KOPT-K1 (cell line): Measurements from ENCODE around the gene FSCN2.

Source experiments
- H3K27ac ChIP-seq: fragments of 200-600 bp; sonication (generic); 2 replicates; pipeline ENCODE4 v1.5.1; 2016; ENCODE audit warnings: antibody characterized with exemption, mild to moderate bottlenecking, low read depth, low read length; ENCODE audit not compliant: poor library complexity, severe bottlenecking
- H3K36me3 ChIP-seq: fragments of 200-600 bp; sonication (generic); 2 replicates; pipeline ENCODE4 v1.5.1; 2017; ENCODE audit warnings: antibody characterized with exemption, mild to moderate bottlenecking, low read length, moderate library complexity; ENCODE audit not compliant: insufficient read depth
- H3K9me3 ChIP-seq: fragments of 200-600 bp; sonication (generic); 2 replicates; pipeline ENCODE4 v1.5.1; 2017; ENCODE audit warnings: antibody characterized with exemption, low read length, mild to moderate bottlenecking; ENCODE audit not compliant: insufficient read depth, poor library complexity, severe bottlenecking

The FSCN2 gene

DNA sequence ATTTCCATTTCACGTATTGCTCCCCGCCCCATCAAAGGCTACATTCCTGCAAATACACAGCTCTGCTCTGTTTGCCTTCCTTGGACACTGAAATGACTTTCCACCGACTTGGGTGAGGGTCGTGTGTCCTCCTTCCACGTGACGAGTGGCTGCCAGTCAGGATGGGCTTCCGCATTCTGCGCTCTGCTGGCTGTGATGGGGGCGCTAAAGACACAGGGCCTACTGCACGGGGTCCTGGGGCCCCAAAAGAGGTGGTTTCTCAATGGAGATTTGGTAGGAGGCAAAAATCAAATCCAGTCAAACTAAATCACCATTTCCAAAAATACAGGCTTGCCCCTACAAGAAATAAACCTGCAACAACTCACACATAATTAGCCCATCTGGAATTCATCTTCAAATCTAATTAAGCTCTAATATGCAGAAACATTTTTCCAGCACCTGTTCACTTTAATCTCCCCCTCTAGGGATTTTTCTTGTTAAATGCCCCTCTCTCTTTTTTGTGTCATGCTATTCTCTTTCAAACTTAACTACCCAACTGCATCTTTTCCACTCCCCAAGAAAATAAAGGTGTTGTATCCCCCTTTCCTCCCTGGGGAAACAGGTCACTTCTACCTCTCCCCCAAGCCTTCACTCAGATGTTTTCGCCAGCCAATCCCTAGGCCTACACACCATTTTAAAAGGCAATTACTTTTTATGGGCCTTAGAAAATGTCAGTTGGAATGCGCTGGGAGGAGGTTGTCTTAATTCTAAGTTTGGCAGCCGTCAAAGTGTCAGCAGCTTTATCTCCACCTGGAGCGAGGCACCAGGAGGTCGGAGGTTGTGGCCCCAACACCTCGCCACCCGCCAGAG, 45.8 kb downstream of the FSCN2 start:
- H3K36me3 ChIP-seq = peaks cover 95% of the 10 kb centered on the region
- no peak overlapping the region for H3K27ac ChIP-seq
- no peaks in the 10 kb centered on the region for H3K9me3 ChIP-seq

DNA sequence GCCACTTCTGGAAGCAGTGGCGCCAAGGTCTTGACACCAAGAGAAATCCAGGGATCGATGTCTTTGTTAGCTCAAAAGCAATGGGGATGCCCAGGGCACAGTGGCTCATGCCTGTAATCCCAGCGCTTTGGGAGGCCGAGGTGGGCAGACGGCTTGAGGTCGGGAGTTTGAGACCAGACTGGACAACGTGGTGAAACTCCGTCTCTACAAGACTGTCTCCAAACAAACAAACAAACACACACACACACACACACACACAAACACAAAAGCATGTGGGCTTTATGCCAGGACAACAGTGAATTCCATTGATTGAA, 46.4 kb downstream of the FSCN2 start:
- Histone ChIP-seq H3K27ac (no peak overlapping the region), H3K36me3 (peaks cover 95% of the 10 kb centered on the region), H3K9me3 (no peaks in the 10 kb centered on the region)

DNA sequence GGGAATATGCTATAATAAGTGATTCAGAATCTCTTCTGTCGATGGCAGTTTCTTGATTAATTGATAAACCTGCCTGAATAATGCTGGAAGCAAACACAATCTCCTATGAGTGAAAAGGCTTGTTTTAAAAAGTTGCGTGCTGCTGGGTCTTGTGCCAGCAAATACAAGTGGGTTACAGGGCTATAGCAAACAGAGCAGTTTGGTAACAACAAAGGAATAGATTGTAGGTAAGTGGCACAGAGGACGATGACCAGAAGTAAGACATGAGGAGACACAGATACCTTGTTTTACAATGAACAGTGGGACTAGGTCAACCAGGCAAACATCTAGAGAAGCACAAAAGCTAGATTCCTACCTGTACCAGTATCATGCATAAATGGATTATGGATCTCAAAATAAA, 47.7 kb downstream of the FSCN2 start:
- H3K36me3 ChIP-seq = peaks cover 95% of the 10 kb centered on the region
- no peak overlapping the region for H3K27ac ChIP-seq
- no peaks in the 10 kb centered on the region for H3K9me3 ChIP-seq

DNA sequence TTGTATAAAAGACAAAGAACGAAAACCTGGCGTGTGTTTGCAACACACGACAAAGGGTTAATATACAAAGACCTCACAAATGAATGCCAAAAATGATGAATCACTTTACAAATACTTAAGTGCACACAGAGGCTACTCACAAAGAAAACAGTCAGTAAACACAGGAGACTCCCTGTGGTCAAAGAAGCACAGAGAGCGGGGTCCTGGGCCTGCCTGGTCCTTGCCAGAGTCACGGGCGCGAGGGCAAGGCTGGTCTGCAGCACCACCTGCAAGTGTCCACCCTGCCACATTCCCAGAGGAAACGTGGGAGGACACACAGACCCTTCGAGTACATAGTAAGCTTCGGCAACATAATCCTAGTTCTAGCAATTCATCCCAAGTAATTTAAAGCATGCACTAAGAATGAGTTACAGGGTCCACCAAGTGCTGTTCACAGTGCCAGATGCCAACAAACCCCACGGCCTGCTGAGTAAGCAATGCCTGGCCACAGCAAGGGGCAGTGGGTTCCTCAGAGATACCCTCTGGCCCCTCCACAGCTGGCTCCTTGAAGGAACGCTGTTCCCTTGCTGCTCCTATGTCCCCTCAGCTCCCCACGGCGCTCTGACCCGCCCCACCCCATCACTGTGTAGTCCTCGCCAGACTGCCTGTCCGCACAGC, 48.6 kb downstream of the FSCN2 start:
- H3K27ac ChIP-seq = no peak overlapping the region
- H3K36me3 ChIP-seq = peaks cover 93% of the 10 kb centered on the region
- H3K9me3 ChIP-seq = no peaks in the 10 kb centered on the region

DNA sequence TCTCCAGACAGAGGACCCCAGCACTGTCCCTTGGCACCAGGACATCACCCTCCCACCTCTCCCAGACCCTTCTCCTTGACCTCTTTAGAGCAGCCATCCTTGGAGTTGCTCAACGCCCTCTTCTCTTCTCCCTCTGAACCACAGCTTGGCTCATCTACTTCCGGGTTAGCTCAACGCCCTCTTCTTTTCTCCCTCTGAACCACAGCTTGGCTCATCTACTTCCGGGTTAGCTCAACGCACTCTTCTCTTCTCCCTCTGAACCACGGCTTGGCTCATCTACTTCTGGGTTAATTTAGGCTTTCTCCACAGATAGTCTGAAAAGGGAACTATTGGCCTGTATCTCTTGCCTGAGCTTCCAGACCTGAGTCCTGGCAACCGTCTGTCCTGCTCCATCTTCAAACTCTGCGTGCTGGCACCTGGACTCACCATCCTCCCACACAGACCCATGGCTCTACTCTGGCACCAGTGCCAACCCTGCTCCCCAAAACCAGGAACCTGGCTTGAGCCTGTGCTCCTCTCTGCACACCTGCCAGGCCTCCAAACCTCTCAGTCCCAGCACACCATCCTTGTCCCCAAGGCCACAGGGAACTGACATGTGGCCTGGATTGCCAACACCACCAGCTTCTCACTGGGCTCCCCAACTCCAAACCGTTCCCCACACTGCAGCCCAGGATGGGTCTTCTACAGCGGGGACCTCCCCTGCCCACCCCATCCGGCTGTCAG, 49.3 kb downstream of the FSCN2 start:
- Histone ChIP-seq H3K27ac (no peak overlapping the region), H3K36me3 (peaks cover 97% of the 10 kb centered on the region)

DNA sequence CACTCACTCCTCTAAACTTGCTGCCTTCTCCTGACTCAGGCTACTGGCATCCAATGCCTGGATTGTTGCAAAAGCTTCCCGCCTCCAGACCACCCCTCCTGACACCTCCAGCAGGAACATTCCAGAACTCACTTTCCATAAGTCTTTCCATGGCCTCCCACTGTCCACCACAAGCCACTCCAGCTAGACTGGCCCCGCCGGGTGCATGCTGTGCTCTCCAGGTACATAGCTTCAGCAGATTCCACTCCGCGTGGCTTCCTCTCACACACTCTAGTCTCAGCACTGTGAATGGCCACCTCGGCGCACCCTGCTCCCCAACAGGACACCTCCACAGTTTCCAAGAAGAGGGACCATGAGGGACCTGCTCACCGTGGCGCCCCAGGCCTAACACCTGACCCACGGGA, 49.9 kb downstream of the FSCN2 start:
- Histone ChIP-seq H3K36me3 (peaks cover 97% of the 10 kb centered on the region), H3K9me3 (no peaks in the 10 kb centered on the region), H3K27ac (no peak overlapping the region)

More for the DNA sequence above, 49.3 kb downstream of the FSCN2 start:
- H3K9me3 ChIP-seq = no peaks in the 10 kb centered on the region

DNA sequence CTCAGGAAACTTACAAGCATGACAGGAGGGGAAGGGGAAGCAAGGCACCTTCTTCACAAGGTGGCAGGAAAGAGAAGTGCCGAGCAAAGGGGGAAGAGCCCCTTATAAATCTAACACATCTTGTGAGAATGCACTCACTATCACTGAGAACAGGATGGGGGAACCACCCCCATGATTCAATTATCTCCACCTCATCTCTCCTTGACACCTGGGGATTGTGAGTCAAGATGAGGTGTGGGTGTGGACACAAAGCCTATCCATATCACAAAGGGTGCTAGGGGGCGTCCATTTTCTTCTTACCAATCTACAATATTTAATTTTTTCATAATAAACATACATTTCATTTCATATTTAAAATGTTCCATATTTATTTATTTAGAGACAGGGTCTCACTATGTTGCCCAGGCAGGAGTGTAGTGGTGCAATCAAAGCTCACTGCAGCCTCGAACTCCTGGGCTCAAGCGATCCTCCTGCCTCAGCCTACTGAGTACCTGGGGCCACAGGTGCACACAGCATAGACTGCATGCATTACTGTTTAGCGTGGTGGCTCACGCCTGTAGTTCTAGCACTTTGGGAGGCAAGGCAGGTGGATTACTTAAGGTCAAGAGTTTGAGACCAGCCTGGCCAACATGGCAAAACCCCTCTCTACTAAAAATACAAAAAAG, 50.5 kb downstream of the FSCN2 start:
- H3K9me3 ChIP-seq = no peaks in the 10 kb centered on the region
- H3K27ac ChIP-seq = no peak overlapping the region
- peaks cover 97% of the 10 kb centered on the region for H3K36me3 ChIP-seq

DNA sequence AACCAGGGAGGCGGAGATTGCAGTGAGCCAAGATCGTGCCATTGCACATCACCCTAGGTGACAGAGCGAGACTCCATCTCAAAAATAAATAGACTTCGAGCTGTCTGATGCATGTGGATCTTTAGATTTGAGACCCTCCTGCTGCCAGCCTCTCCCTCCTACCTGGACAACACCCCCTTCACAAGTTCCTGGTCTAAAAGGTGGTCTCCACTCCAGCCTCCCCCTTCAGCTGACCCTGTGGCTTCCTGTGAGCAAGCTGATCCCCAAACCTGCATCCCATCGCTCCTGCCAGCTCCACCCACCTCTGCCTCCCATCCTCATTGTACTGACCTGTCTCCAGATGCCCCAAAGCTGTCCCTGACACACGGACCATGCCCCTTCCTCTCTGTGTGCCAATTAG, 51.1 kb downstream of the FSCN2 start:
- no peaks in the 10 kb centered on the region for H3K9me3 ChIP-seq
- no peak overlapping the region for H3K27ac ChIP-seq
- H3K36me3 ChIP-seq = peaks cover 97% of the 10 kb centered on the region

DNA sequence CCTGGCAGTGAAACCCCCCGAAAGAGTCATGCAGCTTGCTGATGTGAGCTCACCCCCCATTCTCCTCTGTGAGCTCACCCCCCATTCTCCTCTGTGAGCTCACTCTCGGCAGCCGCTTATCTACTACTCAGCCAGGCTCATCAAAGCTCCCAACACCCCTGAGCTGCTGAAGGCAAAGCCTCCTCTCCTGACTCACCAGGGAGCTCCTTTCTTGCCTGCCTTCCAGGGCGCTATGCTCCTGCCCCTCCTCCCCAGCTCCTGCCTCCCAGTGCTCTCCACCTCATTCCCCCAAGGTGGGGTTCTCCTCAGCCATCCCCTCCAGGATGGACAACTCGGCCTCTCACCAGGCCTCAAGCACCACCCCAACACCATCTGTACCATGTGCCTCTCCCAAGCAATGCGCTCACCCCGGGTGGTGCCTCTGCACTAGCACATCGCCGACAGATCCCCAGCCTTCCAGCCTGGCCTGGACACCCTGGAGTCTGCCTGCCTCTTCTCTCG, 51.7 kb downstream of the FSCN2 start:
- Histone ChIP-seq H3K9me3 (no peaks in the 10 kb centered on the region), H3K27ac (no peak overlapping the region), H3K36me3 (peaks cover 97% of the 10 kb centered on the region)

DNA sequence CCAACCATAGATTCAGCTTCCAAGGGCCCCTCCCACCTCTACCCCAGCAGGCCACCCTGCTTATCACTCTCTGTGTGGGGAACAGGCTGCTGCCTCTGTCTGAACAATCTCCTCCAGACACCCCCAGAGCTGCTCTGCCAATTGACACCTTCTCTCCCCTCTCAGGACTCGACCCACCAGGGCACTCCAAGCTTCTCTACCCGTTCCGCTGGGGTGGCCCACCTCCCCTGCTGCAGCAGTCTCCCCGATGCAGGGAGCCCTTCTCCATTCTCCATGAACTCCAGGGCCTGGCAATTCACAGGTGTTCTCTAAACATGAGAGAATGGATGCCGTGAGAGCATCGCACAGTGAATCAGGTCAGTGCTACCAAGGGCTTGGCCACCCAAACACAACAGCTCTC, 52.3 kb downstream of the FSCN2 start:
- Histone ChIP-seq H3K27ac (no peak overlapping the region), H3K36me3 (peaks cover 98% of the 10 kb centered on the region), H3K9me3 (no peaks in the 10 kb centered on the region)

DNA sequence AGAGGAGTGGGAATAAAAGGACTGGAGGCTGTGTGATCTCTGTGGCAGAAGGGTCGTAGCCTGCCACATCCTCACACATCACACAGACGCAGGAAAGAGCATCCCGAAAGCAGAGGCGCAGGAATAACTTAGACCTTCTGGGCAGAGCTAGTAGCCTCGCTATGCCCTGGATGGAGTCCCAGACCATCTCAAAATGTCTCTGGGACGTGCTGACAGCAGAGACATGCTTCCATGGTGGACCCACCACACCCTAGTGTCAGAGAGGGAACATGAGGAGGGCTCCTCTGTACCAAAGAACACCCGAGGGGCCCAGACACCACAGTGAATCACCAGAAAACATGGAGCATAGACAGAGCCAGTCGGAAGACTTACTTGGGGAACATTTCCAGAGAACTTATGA, 53.6 kb downstream of the FSCN2 start:
- H3K9me3 ChIP-seq = no peaks in the 10 kb centered on the region
- no peak overlapping the region for H3K27ac ChIP-seq
- peaks cover 98% of the 10 kb centered on the region for H3K36me3 ChIP-seq

DNA sequence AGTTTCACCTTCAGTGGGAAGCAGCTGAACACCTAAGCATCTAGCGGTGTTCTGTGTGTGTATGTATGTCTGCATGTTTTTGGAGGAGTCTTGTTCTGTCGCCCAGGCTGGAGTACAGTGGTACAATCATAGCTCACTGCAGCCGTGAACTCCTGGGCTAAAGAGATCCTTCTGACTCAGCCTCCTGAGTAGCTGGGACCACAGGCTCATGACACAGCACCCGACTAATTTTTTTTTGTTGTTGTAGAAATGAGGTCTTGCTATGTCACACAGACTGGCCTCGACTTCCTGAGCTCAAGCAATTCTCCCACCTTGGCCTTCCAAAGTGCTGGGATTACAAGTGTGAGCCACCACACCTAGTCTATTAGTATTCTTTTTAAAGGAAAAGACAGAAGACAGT, 54.2 kb downstream of the FSCN2 start:
- Histone ChIP-seq H3K36me3 (peaks cover 98% of the 10 kb centered on the region), H3K9me3 (no peaks in the 10 kb centered on the region), H3K27ac (no peak overlapping the region)

DNA sequence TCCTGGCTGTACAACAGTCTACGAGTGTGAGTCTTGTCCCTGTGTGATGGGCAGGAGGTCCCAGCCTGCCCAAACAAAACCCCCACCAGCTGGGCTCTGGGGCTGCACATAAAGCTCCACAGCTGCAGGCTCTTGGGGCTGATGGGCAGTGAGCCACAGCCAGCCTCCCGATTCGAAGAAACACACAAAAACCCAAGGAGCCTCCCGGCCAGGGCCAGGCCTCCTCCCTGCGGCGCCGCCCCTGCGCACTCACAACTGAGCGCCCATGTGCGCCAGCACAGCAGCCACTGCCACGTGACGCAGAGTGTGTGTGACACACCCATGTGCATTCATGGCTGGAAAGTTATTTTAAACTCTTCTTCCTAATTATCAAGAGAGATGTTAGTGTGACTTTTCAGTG, 54.6 kb downstream of the FSCN2 start:
- Histone ChIP-seq H3K27ac (no peak overlapping the region), H3K36me3 (peaks cover 96% of the 10 kb centered on the region), H3K9me3 (no peaks in the 10 kb centered on the region)

DNA sequence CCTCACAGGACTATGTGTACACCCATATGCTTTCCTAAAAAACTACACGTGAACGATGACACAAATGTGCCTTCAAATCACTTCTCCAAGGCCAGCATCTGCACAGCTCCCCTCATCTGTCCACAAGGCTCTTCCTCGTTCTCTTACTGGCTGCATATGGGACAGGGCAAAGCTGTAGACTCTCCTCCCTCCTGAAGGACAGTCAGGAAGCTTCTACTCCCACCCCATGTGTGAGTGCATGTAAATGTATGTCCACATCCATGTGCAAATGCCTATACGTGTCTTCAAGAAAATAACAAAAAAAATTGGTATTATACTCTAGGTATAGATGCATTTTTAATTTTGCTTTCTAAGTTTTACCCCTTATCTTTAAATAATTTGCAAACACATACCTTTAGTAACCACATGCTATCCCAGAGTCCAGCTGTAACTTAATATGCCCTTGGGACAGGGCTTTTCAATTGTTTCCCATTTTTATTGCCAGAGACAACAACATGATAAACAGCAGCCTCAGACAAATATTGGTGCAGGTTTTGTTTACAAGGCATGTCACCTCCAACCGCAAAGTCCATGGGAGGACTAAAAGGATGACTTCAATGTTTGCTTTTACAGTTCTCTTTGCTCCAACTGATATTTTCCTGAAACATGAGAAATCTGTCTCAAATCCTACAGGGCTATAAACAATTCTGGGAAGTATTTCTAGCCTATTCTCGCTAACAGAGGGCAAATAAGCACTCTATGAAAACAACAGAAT, 55.6 kb downstream of the FSCN2 start:
- Histone ChIP-seq H3K36me3 (peaks cover 96% of the 10 kb centered on the region), H3K27ac (no peak overlapping the region), H3K9me3 (no peaks in the 10 kb centered on the region)
